Measurements from ENCODE around the gene SBF2.

SBF2 gene

DNA sequence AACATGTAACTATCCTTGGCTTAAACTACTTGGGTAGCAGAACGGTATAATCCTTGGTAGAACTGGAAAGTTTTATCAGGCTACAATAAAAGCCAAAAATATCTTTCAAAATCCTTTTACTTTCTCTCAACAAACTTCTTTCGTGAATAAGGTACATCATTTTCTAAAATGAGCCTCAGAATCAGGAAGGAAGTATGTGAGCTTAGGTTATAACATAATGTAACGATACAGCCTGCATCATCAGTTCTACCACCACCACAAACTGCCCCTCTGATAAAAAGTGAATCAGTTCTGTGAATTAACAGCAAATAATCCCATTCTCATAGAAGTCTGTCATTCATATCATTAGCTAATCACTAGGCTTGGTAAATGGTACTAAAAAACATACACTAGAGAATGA lies 244.3 kb downstream of the SBF2 start:
- Histone ChIP-seq H4K20me1 (ENCODE audit: insufficient read depth, low read length) (no peaks in the 10 kb centered on the region), H3K4me1 (ENCODE audit: insufficient read depth, low read length, severe bottlenecking) (no peaks in the 10 kb centered on the region), H3K36me3 (ENCODE audit: insufficient read depth, low read length) (no peaks in the 10 kb centered on the region), H3K27me3 (ENCODE audit: insufficient read depth, low read length) (no peaks in the 10 kb centered on the region), H3K4me2 (ENCODE audit: low read length) (no peak overlapping the region), H3K27ac (ENCODE audit: low read depth, low read length, poor library complexity, severe bottlenecking) (no peak overlapping the region), H3K79me2 (ENCODE audit: insufficient read depth, low read length) (no peaks in the 10 kb centered on the region), H3K9me3 (ENCODE audit: low read length) (peaks cover 5% of the 10 kb centered on the region; the same call in 1 of the 2 replicates), H3K9ac (ENCODE audit: low read length) (no peak overlapping the region), H2AFZ (ENCODE audit: low read length) (no peak overlapping the region), H3K9me2 (ENCODE audit: low read depth, low read length) (no peaks in the 10 kb centered on the region), H3K4me3 (ENCODE audit: low read depth, low read length, poor library complexity, severe bottlenecking) (no peak overlapping the region), H3F3A (ENCODE audit: insufficient read depth, low read length) (no peaks in the 10 kb centered on the region)
- TF ChIP-seq EZH2 (IDR thresholded peaks at IDR 0.05; ENCODE audit: borderline replicate concordance, low read length): no peak
- no peak for TF ChIP-seq CTCF (IDR thresholded peaks at IDR 0.05; ENCODE audit: low read length)

GRCh38 chr11:10048350-10048749 lies 245.7 kb downstream of the SBF2 start:
- Histone ChIP-seq H3K9me3 (ENCODE audit: low read length) (peaks cover 9% of the 10 kb centered on the region; the same call in 1 of the 2 replicates), H4K20me1 (ENCODE audit: insufficient read depth, low read length) (no peaks in the 10 kb centered on the region), H3K4me2 (ENCODE audit: low read length) (no peak overlapping the region), H2AFZ (ENCODE audit: low read length) (no peak overlapping the region), H3K79me2 (ENCODE audit: insufficient read depth, low read length) (no peaks in the 10 kb centered on the region), H3K9me2 (ENCODE audit: low read depth, low read length) (no peaks in the 10 kb centered on the region), H3K4me1 (ENCODE audit: insufficient read depth, low read length, severe bottlenecking) (no peaks in the 10 kb centered on the region), H3K27me3 (ENCODE audit: insufficient read depth, low read length) (no peaks in the 10 kb centered on the region), H3F3A (ENCODE audit: insufficient read depth, low read length) (no peaks in the 10 kb centered on the region), H3K27ac (ENCODE audit: low read depth, low read length, poor library complexity, severe bottlenecking) (no peak overlapping the region), H3K9ac (ENCODE audit: low read length) (no peak overlapping the region), H3K4me3 (ENCODE audit: low read depth, low read length, poor library complexity, severe bottlenecking) (no peak overlapping the region), H3K36me3 (ENCODE audit: insufficient read depth, low read length) (no peaks in the 10 kb centered on the region)
- TF ChIP-seq EZH2 (IDR thresholded peaks at IDR 0.05; ENCODE audit: borderline replicate concordance, low read length) (no peak), CTCF (IDR thresholded peaks at IDR 0.05; ENCODE audit: low read length) (no peak)

GRCh38 chr11:10044618-10045017 lies 249.4 kb downstream of the SBF2 start:
- Histone ChIP-seq H4K20me1 (ENCODE audit: insufficient read depth, low read length) (no peaks in the 10 kb centered on the region), H3K4me1 (ENCODE audit: insufficient read depth, low read length, severe bottlenecking) (no peaks in the 10 kb centered on the region), H2AFZ (ENCODE audit: low read length) (no peak overlapping the region), H3K9me2 (ENCODE audit: low read depth, low read length) (no peaks in the 10 kb centered on the region), H3K4me2 (ENCODE audit: low read length) (no peak overlapping the region), H3K4me3 (ENCODE audit: low read depth, low read length, poor library complexity, severe bottlenecking) (no peak overlapping the region), H3K36me3 (ENCODE audit: insufficient read depth, low read length) (no peaks in the 10 kb centered on the region), H3K27me3 (ENCODE audit: insufficient read depth, low read length) (no peaks in the 10 kb centered on the region), H3K79me2 (ENCODE audit: insufficient read depth, low read length) (no peaks in the 10 kb centered on the region), H3K27ac (ENCODE audit: low read depth, low read length, poor library complexity, severe bottlenecking) (no peak overlapping the region), H3K9ac (ENCODE audit: low read length) (no peak overlapping the region), H3K9me3 (ENCODE audit: low read length) (peaks cover 9% of the 10 kb centered on the region; the same call in 1 of the 2 replicates), H3F3A (ENCODE audit: insufficient read depth, low read length) (no peaks in the 10 kb centered on the region)
- TF ChIP-seq CTCF (IDR thresholded peaks at IDR 0.05; ENCODE audit: low read length): no peak
- no peak for TF ChIP-seq EZH2 (IDR thresholded peaks at IDR 0.05; ENCODE audit: borderline replicate concordance, low read length)

Measured in OCI-LY1 (cell line).